Measurements from ENCODE around the gene MUC4. TPM values are rescaled to one million over a fixed set of nuclear protein-coding genes. Genes with fewer than 3 reads are reported as not detected.
"Not testable (repeated sequence)": the region's sequence is repeated elsewhere in the genome, so short reads cannot be mapped to it uniquely, and the experiment has no call there.

The MUC4 gene
- total RNA-seq, 1 experiment from 2014 or later, result not detected

- no peak overlapping the region for H3K4me3 ChIP-seq (ENCODE audit: low read length)
- no peak overlapping the region for H3K27ac ChIP-seq (ENCODE audit: low read length)
- no peaks in the 10 kb centered on the region for H3K9me2 ChIP-seq (replicated peaks; ENCODE audit: insufficient read depth, low read length)
- no peaks in the 10 kb centered on the region for H3K79me2 ChIP-seq (ENCODE audit: low read length)
- no peaks in the 10 kb centered on the region for H3K27me3 ChIP-seq (ENCODE audit: low read length)
- 0 out of 2 replicates have a peak, but pooled peaks cover 3% of the 10 kb centered on the region for H4K20me1 ChIP-seq (ENCODE audit: insufficient read depth, low read depth, low read length)
- no peak for DNase-seq
- H3K36me3 ChIP-seq (ENCODE audit: insufficient read depth, low read length), result no peaks in the 10 kb centered on the region
- no peak overlapping the region for H3K4me2 ChIP-seq (ENCODE audit: low read depth, low read length, poor library complexity, severe bottlenecking)
- H3K9ac ChIP-seq (ENCODE audit: low read length), result no peak overlapping the region
- no peak overlapping the region for H2AFZ ChIP-seq (ENCODE audit: low read length)
- no peaks in the 10 kb centered on the region for H3K9me3 ChIP-seq (ENCODE audit: low read length)
- no peaks in the 10 kb centered on the region for H3K4me1 ChIP-seq (ENCODE audit: low read length)
Measured at GRCh38 chr3:195820901-195821300, 9.2 kb upstream of the MUC4 start.

DNA sequence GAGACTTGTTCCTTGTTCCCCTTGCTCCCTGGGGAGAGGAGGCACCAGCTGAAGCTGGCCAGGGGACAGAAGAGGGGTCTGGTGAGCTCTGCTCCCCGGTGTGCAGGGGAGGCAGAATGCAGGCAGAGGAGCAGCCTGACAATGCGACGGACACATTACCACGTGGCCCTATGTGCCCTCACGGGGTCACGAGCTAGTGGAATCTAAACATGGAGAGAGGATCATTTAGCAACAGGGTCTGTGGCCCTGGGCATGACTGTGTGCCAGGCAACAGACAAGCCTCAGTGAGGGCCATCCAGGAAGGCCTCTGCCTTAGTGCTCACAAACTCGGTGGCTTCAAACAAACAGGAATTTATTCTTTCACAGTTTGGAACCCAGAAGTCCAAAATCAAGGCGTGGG, 8.5 kb upstream of the MUC4 start:
- H3K36me3 ChIP-seq (ENCODE audit: insufficient read depth, low read length), result no peaks in the 10 kb centered on the region
- H3K9me2 ChIP-seq (replicated peaks; ENCODE audit: insufficient read depth, low read length), result no peaks in the 10 kb centered on the region
- H3K4me1 ChIP-seq (ENCODE audit: low read length), result no peaks in the 10 kb centered on the region
- DNase-seq, result no peak
- no peaks in the 10 kb centered on the region for H3K9me3 ChIP-seq (ENCODE audit: low read length)
- H3K79me2 ChIP-seq (ENCODE audit: low read length), result no peaks in the 10 kb centered on the region
- no peak overlapping the region for H3K27ac ChIP-seq (ENCODE audit: low read length)
- H2AFZ ChIP-seq (ENCODE audit: low read length), result no peak overlapping the region
- no peak overlapping the region for H3K4me3 ChIP-seq (ENCODE audit: low read length)
- H3K4me2 ChIP-seq (ENCODE audit: low read depth, low read length, poor library complexity, severe bottlenecking), result no peak overlapping the region
- no peaks in the 10 kb centered on the region for H3K27me3 ChIP-seq (ENCODE audit: low read length)
- H4K20me1 ChIP-seq (ENCODE audit: insufficient read depth, low read depth, low read length), result 0 out of 2 replicates have a peak, but pooled peaks cover 3% of the 10 kb centered on the region
- no peak overlapping the region for H3K9ac ChIP-seq (ENCODE audit: low read length)

GRCh38 chr3:195818301-195818700, 6.6 kb upstream of the MUC4 start:
- Histone ChIP-seq H3K27ac (ENCODE audit: low read length) (no peak overlapping the region), H3K4me3 (ENCODE audit: low read length) (no peak overlapping the region), H3K4me1 (ENCODE audit: low read length) (no peaks in the 10 kb centered on the region), H3K79me2 (ENCODE audit: low read length) (no peaks in the 10 kb centered on the region), H2AFZ (ENCODE audit: low read length) (no peak overlapping the region), H3K9me2 (replicated peaks; ENCODE audit: insufficient read depth, low read length) (no peaks in the 10 kb centered on the region), H3K4me2 (ENCODE audit: low read depth, low read length, poor library complexity, severe bottlenecking) (no peak overlapping the region), H4K20me1 (ENCODE audit: insufficient read depth, low read depth, low read length) (no peaks in the 10 kb centered on the region), H3K27me3 (ENCODE audit: low read length) (no peaks in the 10 kb centered on the region), H3K9ac (ENCODE audit: low read length) (no peak overlapping the region), H3K9me3 (ENCODE audit: low read length) (no peaks in the 10 kb centered on the region), H3K36me3 (ENCODE audit: insufficient read depth, low read length) (no peaks in the 10 kb centered on the region)
- no peak for DNase-seq

- Histone ChIP-seq H3K79me2 (ENCODE audit: low read length) (no peaks in the 10 kb centered on the region), H3K4me1 (ENCODE audit: low read length) (no peaks in the 10 kb centered on the region), H3K9me3 (ENCODE audit: low read length) (no peaks in the 10 kb centered on the region), H2AFZ (ENCODE audit: low read length) (no peak overlapping the region), H3K4me3 (ENCODE audit: low read length) (no peak overlapping the region), H3K36me3 (ENCODE audit: insufficient read depth, low read length) (no peaks in the 10 kb centered on the region), H3K9me2 (replicated peaks; ENCODE audit: insufficient read depth, low read length) (no peaks in the 10 kb centered on the region), H3K4me2 (ENCODE audit: low read depth, low read length, poor library complexity, severe bottlenecking) (no peak overlapping the region), H4K20me1 (ENCODE audit: insufficient read depth, low read depth, low read length) (no peaks in the 10 kb centered on the region), H3K9ac (ENCODE audit: low read length) (no peak overlapping the region), H3K27ac (ENCODE audit: low read length) (no peak overlapping the region), H3K27me3 (ENCODE audit: low read length) (no peaks in the 10 kb centered on the region)
- no peak for DNase-seq
Measured at GRCh38 chr3:195817578-195818135, 5.9 kb upstream of the MUC4 start.

- not testable (repeated sequence) for H3K9ac ChIP-seq (ENCODE audit: low read length); H2AFZ ChIP-seq (ENCODE audit: low read length); H3K27me3 ChIP-seq (ENCODE audit: low read length); H3K79me2 ChIP-seq (ENCODE audit: low read length); H4K20me1 ChIP-seq (ENCODE audit: insufficient read depth, low read depth, low read length); H3K4me2 ChIP-seq (ENCODE audit: low read depth, low read length, poor library complexity, severe bottlenecking); H3K9me3 ChIP-seq (ENCODE audit: low read length); H3K36me3 ChIP-seq (ENCODE audit: insufficient read depth, low read length); H3K4me3 ChIP-seq (ENCODE audit: low read length); H3K4me1 ChIP-seq (ENCODE audit: low read length); H3K27ac ChIP-seq (ENCODE audit: low read length); DNase-seq; H3K9me2 ChIP-seq (replicated peaks; ENCODE audit: insufficient read depth, low read length)
Measured at GRCh38 chr3:195816276-195816913, 4.7 kb upstream of the MUC4 start.

DNA sequence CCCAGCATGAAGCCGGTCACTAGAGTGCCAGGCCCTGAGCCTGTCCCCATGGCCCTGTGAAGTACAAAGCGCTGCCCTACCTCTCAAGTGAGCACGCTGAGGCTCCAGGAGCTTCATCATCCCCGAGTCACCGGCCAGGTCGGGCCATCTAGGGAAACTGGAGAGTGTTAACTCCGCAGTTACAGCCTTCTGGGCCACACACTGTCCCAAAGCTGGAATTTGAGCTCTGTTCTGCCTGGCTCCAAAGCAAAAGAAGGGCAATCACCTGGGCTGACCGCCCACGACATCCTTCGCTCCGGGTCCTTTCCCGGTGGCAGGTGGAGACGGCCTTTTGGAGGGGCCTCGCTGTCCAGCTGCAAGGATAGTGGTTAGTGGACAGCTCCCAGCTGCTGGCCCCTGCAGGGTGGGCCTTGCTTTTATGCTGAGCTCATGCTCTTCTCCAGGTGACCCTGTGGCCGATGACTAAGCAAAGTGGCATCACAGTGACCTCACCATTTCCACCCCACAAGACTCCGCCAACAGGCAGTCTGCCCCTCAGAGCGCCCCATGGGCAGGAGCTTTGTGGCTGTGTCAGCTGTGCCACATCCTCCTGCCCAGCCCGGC, 3.5 kb upstream of the MUC4 start:
- Histone ChIP-seq H3K9ac (ENCODE audit: low read length) (no peak overlapping the region), H3K79me2 (ENCODE audit: low read length) (no peaks in the 10 kb centered on the region), H3K9me2 (replicated peaks; ENCODE audit: insufficient read depth, low read length) (no peaks in the 10 kb centered on the region), H2AFZ (ENCODE audit: low read length) (no peak overlapping the region), H3K4me2 (ENCODE audit: low read depth, low read length, poor library complexity, severe bottlenecking) (no peak overlapping the region), H3K36me3 (ENCODE audit: insufficient read depth, low read length) (no peaks in the 10 kb centered on the region), H3K4me3 (ENCODE audit: low read length) (no peak overlapping the region), H3K27ac (ENCODE audit: low read length) (no peak overlapping the region), H3K9me3 (ENCODE audit: low read length) (no peaks in the 10 kb centered on the region), H3K27me3 (ENCODE audit: low read length) (no peaks in the 10 kb centered on the region), H3K4me1 (ENCODE audit: low read length) (no peaks in the 10 kb centered on the region), H4K20me1 (ENCODE audit: insufficient read depth, low read depth, low read length) (no peaks in the 10 kb centered on the region)
- no peak for DNase-seq

DNA sequence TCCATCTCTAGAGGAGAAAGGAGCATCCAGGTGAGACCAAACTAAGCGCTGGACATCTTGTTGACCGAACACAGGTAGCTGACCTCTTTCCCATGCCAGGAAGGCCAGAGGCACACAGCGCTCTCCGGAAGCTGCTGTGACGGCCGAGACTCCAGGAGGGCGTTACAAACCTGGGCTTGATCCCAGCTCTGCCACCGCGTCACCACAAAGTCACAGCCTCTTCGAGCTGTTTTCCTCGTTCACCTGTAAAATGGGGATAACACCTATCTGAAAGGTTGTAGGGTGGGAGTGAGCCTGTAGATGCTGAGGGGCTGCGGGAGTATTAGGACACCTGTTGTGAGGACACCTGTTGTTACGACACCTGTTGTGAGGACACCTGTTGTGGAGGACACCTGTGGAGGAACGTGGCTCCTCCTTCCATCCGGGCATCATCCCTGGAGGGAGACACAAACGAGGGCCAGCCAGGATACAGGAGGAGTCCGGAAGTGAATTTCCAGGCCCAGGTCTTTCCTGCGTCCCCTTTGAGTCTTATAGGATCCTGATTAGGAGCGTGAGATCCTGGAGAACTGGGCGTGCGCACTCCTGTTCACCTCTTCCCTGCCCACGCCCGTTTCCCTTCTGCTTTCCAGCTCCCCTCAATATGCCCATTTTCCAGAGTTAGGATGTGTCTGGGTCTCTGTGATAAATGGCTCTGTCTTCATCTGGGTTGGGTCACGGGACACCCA, 2.3 kb upstream of the MUC4 start:
- no peaks in the 10 kb centered on the region for H3K36me3 ChIP-seq (ENCODE audit: insufficient read depth, low read length)
- no peaks in the 10 kb centered on the region for H3K4me1 ChIP-seq (ENCODE audit: low read length)
- no peak overlapping the region for H3K4me3 ChIP-seq (ENCODE audit: low read length)
- no peaks in the 10 kb centered on the region for H3K27me3 ChIP-seq (ENCODE audit: low read length)
- DNase-seq, result no peak
- no peak overlapping the region for H3K27ac ChIP-seq (ENCODE audit: low read length)
- no peak overlapping the region for H3K9ac ChIP-seq (ENCODE audit: low read length)
- no peaks in the 10 kb centered on the region for H3K9me2 ChIP-seq (replicated peaks; ENCODE audit: insufficient read depth, low read length)
- no peaks in the 10 kb centered on the region for H4K20me1 ChIP-seq (ENCODE audit: insufficient read depth, low read depth, low read length)
- no peaks in the 10 kb centered on the region for H3K9me3 ChIP-seq (ENCODE audit: low read length)
- H3K4me2 ChIP-seq (ENCODE audit: low read depth, low read length, poor library complexity, severe bottlenecking), result no peak overlapping the region
- H3K79me2 ChIP-seq (ENCODE audit: low read length), result no peaks in the 10 kb centered on the region
- no peak overlapping the region for H2AFZ ChIP-seq (ENCODE audit: low read length)

- no peak overlapping the region for H3K9ac ChIP-seq (ENCODE audit: low read length)
- H3K9me2 ChIP-seq (replicated peaks; ENCODE audit: insufficient read depth, low read length), result no peaks in the 10 kb centered on the region
- no peak overlapping the region for H3K4me2 ChIP-seq (ENCODE audit: low read depth, low read length, poor library complexity, severe bottlenecking)
- DNase-seq, result no peak
- no peaks in the 10 kb centered on the region for H3K36me3 ChIP-seq (ENCODE audit: insufficient read depth, low read length)
- H2AFZ ChIP-seq (ENCODE audit: low read length), result no peak overlapping the region
- no peaks in the 10 kb centered on the region for H3K79me2 ChIP-seq (ENCODE audit: low read length)
- H3K4me1 ChIP-seq (ENCODE audit: low read length), result no peaks in the 10 kb centered on the region
- H3K4me3 ChIP-seq (ENCODE audit: low read length), result no peak overlapping the region
- no peaks in the 10 kb centered on the region for H3K27me3 ChIP-seq (ENCODE audit: low read length)
- no peaks in the 10 kb centered on the region for H4K20me1 ChIP-seq (ENCODE audit: insufficient read depth, low read depth, low read length)
- no peak overlapping the region for H3K27ac ChIP-seq (ENCODE audit: low read length)
- no peaks in the 10 kb centered on the region for H3K9me3 ChIP-seq (ENCODE audit: low read length)
Measured at GRCh38 chr3:195812366-195812765, 637 bp upstream of the MUC4 start.

Measured in Karpas-422 (cell line).